PFSK-1 (cell line): Measurements from ENCODE around the gene CASTOR1.

Experiments
- POLR2AphosphoS5 ChIP-seq: IDR thresholded peaks from 2 replicates; pipeline ENCODE4 v1.6.1; 2012; ENCODE audit warnings: low read depth, mild to moderate bottlenecking, control low read depth, low read length, moderate library complexity
- SIN3A ChIP-seq: IDR thresholded peaks from 2 replicates; pipeline ENCODE4 v1.6.1; 2012; ENCODE audit warnings: mild to moderate bottlenecking, low read length, moderate library complexity, borderline replicate concordance; ENCODE audit not compliant: insufficient read depth
- TAF1 ChIP-seq: IDR thresholded peaks from 2 replicates; pipeline ENCODE4 v1.6.1; 2012; ENCODE audit warnings: low read length, control low read depth, borderline replicate concordance; ENCODE audit not compliant: insufficient read depth
- TF ChIP-seq, protein P1 (sequence below), 2 experiments: IDR thresholded peaks; 2 replicates each; pipeline versions ENCODE4 v1.6.1 to v1.8.0; 2011 to 2012; ENCODE audit warnings: low read depth in 2 of 2, low read length in 2 of 2, control low read depth in 1 of 2, inconsistent platforms in 1 of 2, mild to moderate bottlenecking in 1 of 2, moderate library complexity in 1 of 2; ENCODE audit not compliant: insufficient read depth in 1 of 2

DNA sequence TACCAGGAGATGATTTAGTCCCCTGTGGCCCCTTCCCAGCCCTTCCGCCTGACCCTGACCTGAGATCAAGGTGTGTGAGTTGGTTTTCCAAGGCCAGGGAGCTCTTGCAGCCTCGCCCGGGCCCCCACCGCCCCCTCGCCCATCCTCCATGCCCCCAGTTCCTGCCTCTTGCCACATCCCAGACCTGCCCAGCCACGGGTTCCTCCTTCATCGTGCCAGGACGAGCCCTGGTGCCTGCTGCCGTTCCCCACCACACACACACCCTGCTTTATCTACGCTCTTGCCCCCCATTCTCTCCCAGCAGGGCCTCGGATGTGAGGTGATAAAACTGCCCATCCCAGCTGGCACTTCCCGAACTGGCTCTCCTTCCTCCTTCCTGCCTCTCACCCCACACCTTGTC lies 41.3 kb downstream of the CASTOR1 start:
- TF ChIP-seq POLR2AphosphoS5, result no peak
- no peak for TF ChIP-seq TAF1
- TF ChIP-seq, protein P1, sequence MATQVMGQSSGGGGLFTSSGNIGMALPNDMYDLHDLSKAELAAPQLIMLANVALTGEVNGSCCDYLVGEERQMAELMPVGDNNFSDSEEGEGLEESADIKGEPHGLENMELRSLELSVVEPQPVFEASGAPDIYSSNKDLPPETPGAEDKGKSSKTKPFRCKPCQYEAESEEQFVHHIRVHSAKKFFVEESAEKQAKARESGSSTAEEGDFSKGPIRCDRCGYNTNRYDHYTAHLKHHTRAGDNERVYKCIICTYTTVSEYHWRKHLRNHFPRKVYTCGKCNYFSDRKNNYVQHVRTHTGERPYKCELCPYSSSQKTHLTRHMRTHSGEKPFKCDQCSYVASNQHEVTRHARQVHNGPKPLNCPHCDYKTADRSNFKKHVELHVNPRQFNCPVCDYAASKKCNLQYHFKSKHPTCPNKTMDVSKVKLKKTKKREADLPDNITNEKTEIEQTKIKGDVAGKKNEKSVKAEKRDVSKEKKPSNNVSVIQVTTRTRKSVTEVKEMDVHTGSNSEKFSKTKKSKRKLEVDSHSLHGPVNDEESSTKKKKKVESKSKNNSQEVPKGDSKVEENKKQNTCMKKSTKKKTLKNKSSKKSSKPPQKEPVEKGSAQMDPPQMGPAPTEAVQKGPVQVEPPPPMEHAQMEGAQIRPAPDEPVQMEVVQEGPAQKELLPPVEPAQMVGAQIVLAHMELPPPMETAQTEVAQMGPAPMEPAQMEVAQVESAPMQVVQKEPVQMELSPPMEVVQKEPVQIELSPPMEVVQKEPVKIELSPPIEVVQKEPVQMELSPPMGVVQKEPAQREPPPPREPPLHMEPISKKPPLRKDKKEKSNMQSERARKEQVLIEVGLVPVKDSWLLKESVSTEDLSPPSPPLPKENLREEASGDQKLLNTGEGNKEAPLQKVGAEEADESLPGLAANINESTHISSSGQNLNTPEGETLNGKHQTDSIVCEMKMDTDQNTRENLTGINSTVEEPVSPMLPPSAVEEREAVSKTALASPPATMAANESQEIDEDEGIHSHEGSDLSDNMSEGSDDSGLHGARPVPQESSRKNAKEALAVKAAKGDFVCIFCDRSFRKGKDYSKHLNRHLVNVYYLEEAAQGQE (IDR thresholded peaks at IDR 0.05; ENCODE audit: insufficient read depth in 1 of 2, low read depth in 2 of 2, low read length in 2 of 2), result no peak
- no peak for TF ChIP-seq SIN3A
